ENCODE data around the gene NLGN4Y. TPM values are rescaled to one million over a fixed set of nuclear protein-coding genes. Genes with fewer than 3 reads are reported as not detected.

Gene NLGN4Y
- total RNA-seq (2021; ENCODE audit: unreplicated experiment), result not detected
- not detected for polyA plus RNA-seq (2012; ENCODE audit: insufficient read length)
- Bru-seq, nascent RNA, result percentile 4 among the genes with signal in this experiment
- BruChase-seq, experiment 1, labeled RNA remaining after a 2-hour chase, result percentile 0 among the genes with signal in this experiment
- percentile 4 among the genes with signal in this experiment for BruChase-seq, experiment 2, labeled RNA remaining after a 6-hour chase
- long read RNA-seq, result 0 reads

- no TSS peak for BruUV-seq (replicated peaks)
- Histone ChIP-seq H3K4me1 (ENCODE audit: control insufficient read depth, insufficient read depth, low read length) (no peaks in the 10 kb centered on the region), H3K36me3 (ENCODE audit: control insufficient read depth, insufficient read depth, low read length) (no peaks in the 10 kb centered on the region), H3K27me3 (ENCODE audit: control insufficient read depth, insufficient read depth, low read length) (no peaks in the 10 kb centered on the region), H3K9me3 (ENCODE audit: control insufficient read depth, insufficient read depth, low read depth, low read length) (no peaks in the 10 kb centered on the region), H3K27ac (ENCODE audit: low read length) (no peak within 1 kb of the TSS), H3K4me3 (ENCODE audit: low read depth in 2 of 2, low read length in 2 of 2) (no peak within 1 kb of the TSS)
- ATAC-seq (no peak), DNase-seq (ENCODE audit: low read depth, low spot score) (no peak)
- in situ Hi-C loops (cut with HindIII; ENCODE audit: low pct_unique_long_range_greater_than_20kb, low sequenced_read_pairs) (no loop called here), intact Hi-C loops (cut with micrococcal nuclease; ENCODE audit: unreplicated experiment) (no loop called here)
- ChIA-PET CTCF (no interaction called here), POLR2A (no interaction called here)
- TF ChIP-seq SIN3A (IDR thresholded peaks at IDR 0.05; ENCODE audit: borderline replicate concordance, insufficient read depth, low read depth, low read length) (no peak), POLR2AphosphoS5 (IDR thresholded peaks at IDR 0.05; ENCODE audit: low read depth, low read length) (no peak), CTCF (IDR thresholded peaks at IDR 0.05) (no peak), TCF7L2 (IDR thresholded peaks at IDR 0.05; ENCODE audit: low read depth, low read length) (no peak), REST (IDR thresholded peaks at IDR 0.05; ENCODE audit: insufficient read depth in 1 of 2, low read depth in 2 of 2, low read length in 1 of 2) (no peak)
Measured at GRCh38 chrY:14524272-14525231, at the start of gene NLGN4Y. Gene NLGN4Y (plus strand): TSS chrY:14524529. CDS start chrY:14622120, 97,591 bp downstream.

- Histone ChIP-seq H3K36me3 (ENCODE audit: control insufficient read depth, insufficient read depth, low read length) (no peaks in the 10 kb centered on the region), H3K27ac (ENCODE audit: low read length) (no peak overlapping the region), H3K9me3 (ENCODE audit: control insufficient read depth, insufficient read depth, low read depth, low read length) (no peaks in the 10 kb centered on the region), H3K4me1 (ENCODE audit: control insufficient read depth, insufficient read depth, low read length) (no peaks in the 10 kb centered on the region), H3K4me3 (ENCODE audit: low read depth in 2 of 2, low read length in 2 of 2) (no peak overlapping the region), H3K27me3 (ENCODE audit: control insufficient read depth, insufficient read depth, low read length) (no peaks in the 10 kb centered on the region)
- TF ChIP-seq CTCF (IDR thresholded peaks at IDR 0.05) (no peak), REST (IDR thresholded peaks at IDR 0.05; ENCODE audit: insufficient read depth in 1 of 2, low read depth in 2 of 2, low read length in 1 of 2) (no peak), TCF7L2 (IDR thresholded peaks at IDR 0.05; ENCODE audit: low read depth, low read length) (no peak), SIN3A (IDR thresholded peaks at IDR 0.05; ENCODE audit: borderline replicate concordance, insufficient read depth, low read depth, low read length) (no peak), POLR2AphosphoS5 (IDR thresholded peaks at IDR 0.05; ENCODE audit: low read depth, low read length) (no peak)
- POLR2A ChIA-PET, result no interaction called here
- in situ Hi-C loops (cut with HindIII; ENCODE audit: low pct_unique_long_range_greater_than_20kb, low sequenced_read_pairs), result no loop called here
- intact Hi-C loops (cut with micrococcal nuclease; ENCODE audit: unreplicated experiment), result no loop called here
- no peak for DNase-seq (ENCODE audit: low read depth, low spot score)
- ATAC-seq, result no peak
- no TSS peak for BruUV-seq (replicated peaks)
- CTCF ChIA-PET, result no interaction called here
Measured at GRCh38 chrY:14485935-14486334, 38.4 kb upstream of the NLGN4Y start.
